Measurements from ENCODE around the gene SCD5. TPM values are rescaled to one million over a fixed set of nuclear protein-coding genes. Genes with fewer than 3 reads are reported as not detected.

Gene SCD5
- total RNA-seq, 1 donor from 2014 or later, result 36.6 TPM

DNA sequence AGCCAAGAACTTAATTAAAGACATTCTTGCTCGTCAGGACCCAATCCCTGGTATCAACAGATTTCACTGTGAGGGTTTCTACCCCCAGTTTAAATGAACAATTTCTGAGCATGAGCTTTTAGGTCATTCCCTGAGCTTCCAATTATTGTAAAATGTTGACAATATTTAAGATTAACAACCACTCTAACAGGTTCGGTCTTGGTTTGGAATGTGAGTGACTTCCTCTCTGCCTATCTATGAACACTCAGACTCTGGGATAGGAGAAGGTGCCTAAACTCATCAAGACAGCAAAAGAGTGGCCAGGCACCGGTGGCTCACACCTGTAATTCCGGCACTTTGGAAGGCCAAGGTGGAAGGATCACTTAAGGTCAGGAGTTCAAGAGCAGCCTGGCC is 153.9 kb downstream of the SCD5 start:
- Mint-ChIP-seq H3K27ac (peak overlapping the region; percentile 45), H3K4me3 (no peak overlapping the region), H3K27me3 (no peaks in the 10 kb centered on the region), H3K36me3 (peaks cover 10% of the 10 kb centered on the region), H3K9me3 (no peaks in the 10 kb centered on the region), H3K4me1 (ENCODE audit: unreplicated experiment) (peaks cover 30% of the 10 kb centered on the region)
- TF ChIP-seq, protein P1, sequence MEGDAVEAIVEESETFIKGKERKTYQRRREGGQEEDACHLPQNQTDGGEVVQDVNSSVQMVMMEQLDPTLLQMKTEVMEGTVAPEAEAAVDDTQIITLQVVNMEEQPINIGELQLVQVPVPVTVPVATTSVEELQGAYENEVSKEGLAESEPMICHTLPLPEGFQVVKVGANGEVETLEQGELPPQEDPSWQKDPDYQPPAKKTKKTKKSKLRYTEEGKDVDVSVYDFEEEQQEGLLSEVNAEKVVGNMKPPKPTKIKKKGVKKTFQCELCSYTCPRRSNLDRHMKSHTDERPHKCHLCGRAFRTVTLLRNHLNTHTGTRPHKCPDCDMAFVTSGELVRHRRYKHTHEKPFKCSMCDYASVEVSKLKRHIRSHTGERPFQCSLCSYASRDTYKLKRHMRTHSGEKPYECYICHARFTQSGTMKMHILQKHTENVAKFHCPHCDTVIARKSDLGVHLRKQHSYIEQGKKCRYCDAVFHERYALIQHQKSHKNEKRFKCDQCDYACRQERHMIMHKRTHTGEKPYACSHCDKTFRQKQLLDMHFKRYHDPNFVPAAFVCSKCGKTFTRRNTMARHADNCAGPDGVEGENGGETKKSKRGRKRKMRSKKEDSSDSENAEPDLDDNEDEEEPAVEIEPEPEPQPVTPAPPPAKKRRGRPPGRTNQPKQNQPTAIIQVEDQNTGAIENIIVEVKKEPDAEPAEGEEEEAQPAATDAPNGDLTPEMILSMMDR (conservative IDR thresholded peaks at IDR 0.05), result no peak
- no peak for DNase-seq (ENCODE audit: extremely low spot score, unreplicated experiment)

DNA sequence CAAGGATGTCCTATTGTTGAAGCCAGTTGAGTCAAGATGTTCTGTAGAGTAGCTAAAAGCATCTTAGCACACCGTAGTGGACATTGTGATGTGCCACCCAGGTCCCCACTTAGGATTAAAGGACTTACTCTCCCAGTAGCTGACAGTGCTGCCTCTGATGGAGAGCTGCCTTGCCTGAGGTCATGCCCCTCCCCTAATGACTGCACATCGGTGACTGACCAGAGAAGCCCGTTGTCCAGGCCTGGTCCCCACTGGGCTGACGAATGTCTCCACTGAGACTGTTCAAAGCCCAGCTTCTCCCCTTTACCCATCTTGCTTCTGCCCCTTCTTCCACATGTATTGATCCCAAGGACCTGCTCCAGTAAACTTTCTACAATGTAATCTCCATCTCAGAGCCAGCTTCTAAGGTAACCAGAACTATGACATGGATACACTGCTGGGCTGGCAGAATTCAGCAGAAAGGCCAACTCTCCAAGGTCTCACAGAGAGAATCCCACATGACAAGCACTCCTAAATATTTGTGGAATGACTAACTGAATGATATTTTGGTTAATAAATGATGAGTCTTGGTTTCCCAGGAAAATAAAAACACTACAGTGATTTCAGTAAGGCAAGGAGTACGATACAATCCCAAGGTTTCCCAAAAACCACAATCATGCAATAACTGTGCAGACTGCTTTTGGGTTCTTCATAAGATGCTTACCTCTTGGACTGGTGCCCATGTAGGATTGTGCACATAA is 154.4 kb downstream of the SCD5 start:
- no peaks in the 10 kb centered on the region for H3K9me3 Mint-ChIP-seq
- peaks cover 12% of the 10 kb centered on the region for H3K36me3 Mint-ChIP-seq
- peaks cover 30% of the 10 kb centered on the region for H3K4me1 Mint-ChIP-seq (ENCODE audit: unreplicated experiment)
- TF ChIP-seq, protein P1 (conservative IDR thresholded peaks at IDR 0.05), result no peak
- no peak for DNase-seq (ENCODE audit: extremely low spot score, unreplicated experiment)
- H3K4me3 Mint-ChIP-seq, result no peak overlapping the region
- H3K27me3 Mint-ChIP-seq, result no peaks in the 10 kb centered on the region
- H3K27ac Mint-ChIP-seq, result no peak overlapping the region

DNA sequence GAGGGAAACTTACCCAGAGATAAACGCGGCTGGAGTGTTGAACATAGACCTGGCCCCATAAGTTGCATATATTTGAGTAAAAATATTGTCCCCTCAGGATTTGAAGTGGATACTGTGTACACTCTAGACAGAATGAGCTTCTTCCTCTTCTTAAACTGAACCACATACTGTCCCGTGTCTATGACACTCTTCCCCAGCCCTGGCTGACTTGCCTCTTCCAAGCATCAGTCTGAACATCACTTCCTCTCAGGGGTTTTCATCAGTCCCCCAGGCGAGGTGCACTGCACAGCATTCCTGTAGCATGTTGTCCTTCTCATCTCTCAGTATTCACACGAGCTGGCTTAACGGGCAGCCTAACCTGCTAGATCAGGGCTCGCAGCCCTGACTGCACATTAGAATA is 156.3 kb downstream of the SCD5 start:
- DNase-seq (ENCODE audit: extremely low spot score, unreplicated experiment), result no peak
- H3K4me1 Mint-ChIP-seq (ENCODE audit: unreplicated experiment), result peaks cover 27% of the 10 kb centered on the region
- H3K27me3 Mint-ChIP-seq, result no peaks in the 10 kb centered on the region
- H3K4me3 Mint-ChIP-seq, result no peak overlapping the region
- H3K36me3 Mint-ChIP-seq, result peaks cover 8% of the 10 kb centered on the region
- TF ChIP-seq, protein P1 (conservative IDR thresholded peaks at IDR 0.05), result no peak
- H3K9me3 Mint-ChIP-seq, result no peaks in the 10 kb centered on the region
- H3K27ac Mint-ChIP-seq, result no peak overlapping the region

DNA sequence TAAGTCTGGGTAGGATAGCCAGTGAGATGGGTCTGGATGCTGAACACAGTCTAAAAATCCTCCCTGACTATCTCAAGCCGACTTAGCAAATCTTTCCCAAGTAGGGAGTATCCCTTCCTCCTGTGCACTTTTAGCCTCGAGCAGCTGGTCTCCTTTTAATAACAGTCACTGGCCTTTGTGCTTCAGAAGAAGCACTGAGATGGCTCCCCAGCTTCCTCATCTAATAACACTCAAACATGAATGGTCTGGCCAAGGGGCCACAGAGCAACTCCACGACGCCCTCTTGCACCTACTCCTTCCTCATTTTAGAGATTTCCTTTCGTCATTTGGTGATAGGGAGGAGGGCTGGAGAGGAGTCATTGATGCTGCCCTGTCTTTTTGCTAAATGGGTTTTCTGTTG is 158.1 kb downstream of the SCD5 start:
- no peak for DNase-seq (ENCODE audit: extremely low spot score, unreplicated experiment)
- TF ChIP-seq, protein P1 (conservative IDR thresholded peaks at IDR 0.05), result no peak
- H3K27me3 Mint-ChIP-seq, result no peaks in the 10 kb centered on the region
- peaks cover 12% of the 10 kb centered on the region for H3K4me1 Mint-ChIP-seq (ENCODE audit: unreplicated experiment)
- peaks cover 8% of the 10 kb centered on the region for H3K36me3 Mint-ChIP-seq
- no peaks in the 10 kb centered on the region for H3K9me3 Mint-ChIP-seq
- H3K27ac Mint-ChIP-seq, result no peak overlapping the region
- H3K4me3 Mint-ChIP-seq, result no peak overlapping the region

- Mint-ChIP-seq H3K27me3 (no peaks in the 10 kb centered on the region), H3K4me3 (no peak overlapping the region), H3K9me3 (peaks cover 1% of the 10 kb centered on the region), H3K27ac (no peak overlapping the region), H3K4me1 (ENCODE audit: unreplicated experiment) (peaks cover 6% of the 10 kb centered on the region), H3K36me3 (peaks cover 10% of the 10 kb centered on the region)
- no peak for DNase-seq (ENCODE audit: extremely low spot score, unreplicated experiment)
- TF ChIP-seq, protein P1 (conservative IDR thresholded peaks at IDR 0.05), result no peak
Observed at GRCh38 chr4:82639971-82640370, 158.6 kb downstream of the SCD5 start.

Measured in type B pancreatic cell (in vitro differentiated cells).